KMS-11 (cell line): ENCODE measurements around the gene SYT15.
"Not testable (repeated sequence)": the region's sequence is repeated elsewhere in the genome, so short reads cannot be mapped to it uniquely, and the experiment has no call there.

Experiments used
- H2AFZ ChIP-seq: fragments of 200-600 bp; sonication (generic); 2 replicates; pipeline ENCODE4 v1.6.1; 2016; ENCODE audit warnings: antibody characterized with exemption, mixed run types, low read depth
- H3K27ac ChIP-seq: fragments of 200-600 bp; sonication (generic); 2 replicates; pipeline ENCODE4 v1.6.1; 2016; ENCODE audit warnings: mild to moderate bottlenecking, mixed run types
- H3K27me3 ChIP-seq: fragments of 200-600 bp; sonication (generic); 2 replicates; pipeline ENCODE4 v1.6.1; 2017; ENCODE audit warnings: mild to moderate bottlenecking, low read depth, mixed run types, moderate library complexity; ENCODE audit not compliant: insufficient read depth
- H3K36me3 ChIP-seq: fragments of 200-600 bp; sonication (generic); 2 replicates; pipeline ENCODE4 v1.6.1; 2017; ENCODE audit warnings: mild to moderate bottlenecking, mixed run types; ENCODE audit not compliant: insufficient read depth
- H3K4me1 ChIP-seq: fragments of 200-600 bp; sonication (generic); 2 replicates; pipeline ENCODE4 v1.6.1; 2016; ENCODE audit warnings: mild to moderate bottlenecking, low read depth, mixed run types; ENCODE audit not compliant: poor library complexity, severe bottlenecking
- H3K4me2 ChIP-seq: fragments of 200-600 bp; sonication (generic); 2 replicates; pipeline ENCODE4 v1.7.0; 2016; ENCODE audit warnings: mild to moderate bottlenecking, mixed run types
- H3K4me3 ChIP-seq: fragments of 200-600 bp; sonication (generic); IDR thresholded peaks from 2 replicates; pipeline ENCODE4 v1.6.1; 2017; ENCODE audit warnings: low read depth, low read length, mixed read lengths; ENCODE audit not compliant: insufficient read depth
- H3K79me2 ChIP-seq: fragments of 200-600 bp; sonication (generic); 2 replicates; pipeline ENCODE4 v1.6.1; 2016; ENCODE audit warnings: low read depth, mixed run types; ENCODE audit not compliant: insufficient read depth
- H3K9ac ChIP-seq: fragments of 200-600 bp; sonication (generic); 2 replicates; pipeline ENCODE4 v1.6.1; 2016; ENCODE audit warnings: mild to moderate bottlenecking, mixed run types
- H4K20me1 ChIP-seq: fragments of 200-600 bp; sonication (generic); 2 replicates; pipeline ENCODE4 v1.6.1; 2016; ENCODE audit warnings: mild to moderate bottlenecking, mixed run types; ENCODE audit not compliant: insufficient read depth

SYT15 gene

DNA sequence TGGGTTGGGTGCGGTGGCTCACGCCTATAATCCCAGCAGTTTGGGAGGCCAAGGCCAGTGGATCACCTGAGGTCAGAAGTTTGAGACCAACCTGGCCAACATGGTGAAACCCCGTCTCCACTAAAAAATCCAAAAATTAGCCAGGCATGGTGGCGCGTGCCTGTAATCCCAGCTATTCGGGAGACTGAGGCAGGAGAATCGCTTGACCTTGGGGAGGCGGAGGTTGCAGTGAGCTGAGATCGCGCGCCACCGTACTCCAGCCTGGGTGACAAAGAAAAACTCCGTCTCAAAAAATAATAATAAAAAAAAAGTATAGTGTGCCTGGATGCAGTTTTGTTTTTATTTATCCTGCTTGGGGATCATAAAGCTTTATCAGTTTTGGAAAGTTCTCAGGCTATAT is 14.4 kb downstream of the SYT15 start:
- H3K36me3 ChIP-seq, H3K79me2 ChIP-seq, H3K4me3 ChIP-seq, H4K20me1 ChIP-seq, H3K4me2 ChIP-seq, H3K27ac ChIP-seq, H3K9ac ChIP-seq, H3K4me1 ChIP-seq, H3K27me3 ChIP-seq, H2AFZ ChIP-seq: not testable (repeated sequence)

DNA sequence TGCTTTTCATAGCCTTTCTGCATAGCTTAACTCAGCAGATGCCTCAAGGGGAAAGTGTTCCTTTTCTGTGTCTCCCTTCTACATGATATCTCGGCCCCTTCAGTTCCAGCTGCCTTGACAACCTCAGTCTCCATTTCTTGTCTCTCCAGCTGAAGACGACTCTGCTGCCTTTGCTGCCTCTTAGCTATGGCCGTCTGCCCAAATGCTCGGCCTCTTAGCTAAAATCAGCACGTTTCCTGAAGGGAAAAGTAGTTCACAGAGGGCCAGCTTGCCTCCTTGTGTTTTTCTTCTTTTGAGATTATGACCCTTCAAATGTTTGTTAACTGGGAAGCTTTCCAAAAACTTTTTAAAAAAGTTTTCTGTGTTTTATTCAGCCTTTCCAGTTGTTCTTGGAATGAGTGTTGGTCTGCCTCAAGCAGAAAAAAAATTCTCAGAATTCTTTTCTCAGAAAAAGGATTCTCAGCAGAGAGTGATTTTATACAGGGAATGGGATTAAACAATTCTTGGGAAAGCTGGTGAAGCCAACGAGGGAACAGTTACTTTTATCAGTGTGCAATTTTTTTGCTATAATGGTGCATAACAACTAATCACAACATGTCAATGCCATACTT is 15.6 kb downstream of the SYT15 start:
- H3K4me2 ChIP-seq, H3K27me3 ChIP-seq, H3K4me1 ChIP-seq, H4K20me1 ChIP-seq, H3K27ac ChIP-seq, H3K36me3 ChIP-seq, H2AFZ ChIP-seq, H3K79me2 ChIP-seq, H3K4me3 ChIP-seq, H3K9ac ChIP-seq: not testable (repeated sequence)

DNA sequence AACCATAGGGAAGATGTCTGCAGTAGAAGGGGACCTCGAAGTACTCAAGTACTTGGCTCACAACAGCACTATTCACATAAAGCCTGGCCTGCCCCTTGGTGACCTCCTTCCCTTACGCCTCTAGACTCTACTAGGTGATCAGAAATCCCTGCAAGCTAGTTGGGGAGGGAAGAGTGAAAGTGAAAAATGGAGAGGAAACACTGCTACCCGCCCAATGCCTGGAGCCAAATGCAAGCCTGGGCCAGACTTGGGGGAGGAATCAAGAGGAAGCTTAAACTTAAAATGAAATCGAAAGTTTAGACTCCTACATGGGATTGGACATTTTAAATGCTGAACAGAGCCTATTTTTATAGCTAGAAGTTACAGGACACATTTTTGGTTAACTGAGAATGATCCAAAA is 17.6 kb downstream of the SYT15 start:
- H3K36me3 ChIP-seq, H3K4me2 ChIP-seq, H3K27ac ChIP-seq: not testable (repeated sequence)

DNA sequence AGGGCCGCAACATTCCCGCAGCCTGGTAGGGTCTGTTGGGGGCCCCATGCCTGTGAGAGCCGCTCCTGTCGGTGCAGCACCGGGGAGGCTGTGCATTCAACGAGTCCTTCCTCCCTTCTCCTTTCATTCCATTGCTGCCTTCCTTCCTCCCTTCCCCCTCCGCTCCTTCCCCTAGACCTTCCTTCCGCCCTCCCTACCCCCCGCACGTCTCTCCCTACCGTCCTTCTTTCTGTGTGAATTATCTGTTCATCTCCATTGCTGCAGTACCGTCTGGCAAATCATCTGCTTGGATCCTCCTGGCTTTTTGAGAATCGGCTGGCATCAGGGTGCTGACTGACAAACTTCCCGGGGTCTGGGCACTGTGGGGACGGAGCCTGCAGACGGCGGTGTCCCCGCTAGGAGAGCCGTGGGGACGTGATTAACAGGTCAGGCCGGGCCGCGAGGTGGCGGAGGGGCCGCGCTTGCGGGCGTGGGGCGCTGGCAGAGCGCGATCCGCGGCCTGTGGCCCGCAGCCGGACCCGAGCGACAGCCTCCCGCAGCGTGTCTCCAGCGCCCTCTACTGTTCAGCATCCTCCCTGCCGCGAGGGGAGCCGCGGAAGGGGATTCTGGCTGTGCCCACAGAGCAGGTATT is 18.8 kb downstream of the SYT15 start:
- not testable (repeated sequence) for H3K4me3 ChIP-seq, H3K36me3 ChIP-seq, H4K20me1 ChIP-seq, H3K4me1 ChIP-seq, H3K79me2 ChIP-seq, H3K27me3 ChIP-seq, H2AFZ ChIP-seq, H3K4me2 ChIP-seq, H3K9ac ChIP-seq, H3K27ac ChIP-seq

More for the DNA sequence above, 17.6 kb downstream of the SYT15 start:
- H3K27me3 ChIP-seq, H2AFZ ChIP-seq, H3K79me2 ChIP-seq, H3K4me3 ChIP-seq, H4K20me1 ChIP-seq, H3K4me1 ChIP-seq, H3K9ac ChIP-seq: not testable (repeated sequence)

DNA sequence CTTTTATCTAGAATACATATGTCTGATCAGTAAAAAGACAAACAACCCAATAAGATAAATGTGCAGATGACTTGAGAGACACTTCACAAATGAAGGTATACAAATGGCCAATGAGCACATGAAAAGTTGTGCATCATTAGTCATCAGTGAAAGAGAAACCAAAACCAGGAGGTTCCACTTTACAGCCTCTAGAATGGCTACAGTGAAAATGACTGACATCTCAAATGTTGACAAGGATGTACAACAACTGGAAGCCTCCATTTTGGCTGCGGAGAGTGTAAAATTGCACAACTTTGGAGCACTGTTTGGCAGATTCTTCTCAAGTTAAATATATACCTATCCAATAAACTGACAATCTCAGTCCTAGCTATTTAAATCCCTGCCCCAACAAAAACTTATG is 21.6 kb downstream of the SYT15 start:
- not testable (repeated sequence) for H3K36me3 ChIP-seq, H3K79me2 ChIP-seq, H2AFZ ChIP-seq, H3K9ac ChIP-seq, H3K4me3 ChIP-seq, H4K20me1 ChIP-seq, H3K27me3 ChIP-seq, H3K27ac ChIP-seq, H3K4me2 ChIP-seq, H3K4me1 ChIP-seq

DNA sequence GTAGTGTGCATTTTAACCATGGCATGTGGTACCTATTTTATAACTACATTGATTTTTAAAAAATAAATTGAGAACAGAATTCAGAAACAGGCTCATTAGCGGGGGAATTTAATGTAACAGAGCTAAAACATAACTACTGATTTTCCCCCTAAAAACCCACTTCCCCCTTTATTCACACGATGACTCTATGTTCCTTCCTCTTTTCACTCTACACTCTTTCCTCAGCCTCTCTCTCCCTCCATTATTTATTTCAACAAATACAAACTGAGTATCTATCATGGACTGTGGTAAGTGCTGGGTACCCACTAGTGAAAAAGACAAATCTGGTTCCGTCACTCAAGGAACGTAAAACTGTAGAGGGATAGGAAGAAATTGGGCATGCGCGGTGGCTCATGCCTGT is 36.6 kb downstream of the SYT15 start:
- H3K27me3 ChIP-seq, H3K4me1 ChIP-seq, H3K4me2 ChIP-seq, H3K4me3 ChIP-seq, H3K9ac ChIP-seq, H4K20me1 ChIP-seq, H3K79me2 ChIP-seq, H3K36me3 ChIP-seq, H3K27ac ChIP-seq, H2AFZ ChIP-seq: not testable (repeated sequence)

DNA sequence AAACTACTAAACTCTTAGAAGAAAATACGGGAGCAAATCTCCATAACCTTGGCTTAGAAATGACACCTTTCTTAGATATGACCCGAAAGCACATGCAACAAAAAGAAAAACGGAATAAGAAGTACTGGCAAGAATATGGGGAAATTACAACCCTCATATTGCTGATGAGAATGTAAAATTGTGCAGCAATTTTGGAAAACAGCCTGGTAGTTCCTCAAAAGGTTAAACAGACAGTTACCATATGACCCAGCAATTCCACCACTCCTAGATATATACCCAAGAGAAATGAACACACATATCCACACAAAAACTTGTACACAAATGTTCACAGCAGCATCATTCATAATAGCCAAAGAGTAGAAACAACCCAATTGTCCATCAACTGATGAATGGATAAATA is 37.3 kb downstream of the SYT15 start:
- not testable (repeated sequence) for H3K36me3 ChIP-seq, H4K20me1 ChIP-seq, H3K4me2 ChIP-seq, H3K27me3 ChIP-seq, H3K79me2 ChIP-seq, H3K4me1 ChIP-seq, H3K9ac ChIP-seq, H2AFZ ChIP-seq, H3K4me3 ChIP-seq, H3K27ac ChIP-seq

DNA sequence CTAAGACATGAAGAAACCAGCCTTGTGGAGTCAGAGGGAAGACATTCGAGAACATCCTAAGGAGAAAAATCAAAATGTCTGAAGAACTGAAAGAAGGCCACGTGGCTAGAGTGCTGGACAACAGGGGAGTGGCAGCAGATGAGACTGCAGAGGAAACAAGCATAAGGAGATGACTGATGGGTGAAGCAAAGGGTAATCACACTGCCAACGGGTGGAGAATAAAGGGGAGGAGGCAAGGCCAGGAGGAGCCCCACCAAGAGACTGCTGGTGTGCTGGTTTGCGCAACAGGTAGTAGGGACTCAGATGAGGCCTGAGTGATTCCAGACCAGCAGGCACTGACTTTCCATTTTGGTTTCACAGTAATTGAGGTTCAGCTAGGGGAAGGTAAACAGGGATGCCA is 38.2 kb downstream of the SYT15 start:
- not testable (repeated sequence) for H3K4me2 ChIP-seq, H2AFZ ChIP-seq, H3K36me3 ChIP-seq, H4K20me1 ChIP-seq, H3K27ac ChIP-seq, H3K79me2 ChIP-seq, H3K27me3 ChIP-seq, H3K9ac ChIP-seq, H3K4me3 ChIP-seq, H3K4me1 ChIP-seq

DNA sequence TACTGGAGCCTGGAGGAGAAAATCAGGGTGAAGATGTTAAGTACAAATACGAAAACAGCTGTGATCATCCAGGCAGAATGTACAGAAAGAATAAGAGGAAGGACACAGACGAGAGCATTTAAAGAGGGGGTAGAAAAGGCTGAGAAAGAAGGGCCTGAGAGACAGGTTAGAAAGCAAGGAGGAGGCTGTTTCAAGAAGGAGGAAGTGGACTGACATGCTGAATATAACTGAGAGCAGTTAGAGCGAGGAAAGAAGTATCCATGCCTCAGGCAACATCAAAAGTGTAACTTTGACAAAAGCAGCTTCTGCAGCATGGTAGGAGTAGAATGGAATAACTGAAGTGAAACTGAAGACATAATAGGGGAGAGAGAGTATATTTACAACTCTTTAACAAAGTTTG is 39.0 kb downstream of the SYT15 start:
- not testable (repeated sequence) for H3K4me3 ChIP-seq, H3K27ac ChIP-seq, H3K79me2 ChIP-seq, H3K36me3 ChIP-seq, H4K20me1 ChIP-seq, H3K9ac ChIP-seq, H3K4me2 ChIP-seq, H2AFZ ChIP-seq, H3K27me3 ChIP-seq, H3K4me1 ChIP-seq

DNA sequence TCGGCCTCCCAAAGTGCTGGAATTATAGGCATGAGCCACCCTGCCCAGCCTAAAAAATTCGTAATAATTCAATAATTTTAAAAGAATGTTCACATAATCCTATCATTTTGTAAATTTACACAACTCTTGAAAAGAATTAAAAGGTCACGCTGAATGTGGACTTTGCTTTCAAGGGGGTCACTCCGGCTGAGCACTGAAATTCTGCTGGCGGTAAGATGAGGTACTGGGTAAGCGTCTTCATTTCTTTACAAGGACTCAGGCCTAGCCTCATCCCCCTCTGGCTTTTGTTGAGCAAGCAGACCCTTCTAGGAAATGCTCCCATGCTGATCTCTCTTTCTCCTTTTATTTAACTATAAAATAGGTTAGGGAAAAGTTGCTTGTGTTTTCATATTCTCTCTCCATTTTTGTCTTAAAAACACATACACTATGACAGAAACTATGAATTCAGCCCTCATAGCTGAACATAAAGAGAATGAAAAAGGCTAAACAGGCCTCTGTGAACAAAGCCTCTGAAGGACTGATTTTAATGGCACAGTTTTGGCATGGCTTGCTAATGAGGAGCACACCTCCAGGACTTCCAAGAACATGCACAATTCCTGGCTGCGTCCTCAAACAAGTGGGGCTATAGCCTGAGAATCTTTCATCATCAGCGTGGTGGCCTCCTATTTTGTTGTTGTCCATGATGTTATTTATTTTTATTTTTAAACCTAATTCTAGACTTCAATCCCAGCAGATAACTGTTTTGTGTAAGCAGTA is 45.1 kb downstream of the SYT15 start:
- H3K9ac ChIP-seq, H3K4me2 ChIP-seq, H3K36me3 ChIP-seq, H4K20me1 ChIP-seq, H3K27ac ChIP-seq, H2AFZ ChIP-seq, H3K79me2 ChIP-seq, H3K4me3 ChIP-seq, H3K27me3 ChIP-seq, H3K4me1 ChIP-seq: not testable (repeated sequence)
